Fibroblast of the conjunctiva (primary cell): Measurements from ENCODE around the gene SDS.

Source experiments
- DNase-seq: peaks from one replicate; pipeline ENCODE4 v3.0.0-alpha.2; 2010; ENCODE audit warnings: low read depth

SDS gene

GRCh38 chr12:113347107-113347506 lies 56.6 kb downstream of the SDS start:
- DNase-seq = no peak

- DNase-seq = no peak
Observed at GRCh38 chr12:113346353-113346752, 57.3 kb downstream of the SDS start.

- DNase-seq = no peak
Observed at GRCh38 chr12:113345318-113345717, 58.4 kb downstream of the SDS start.
